DND-41 (cell line): ENCODE results near the gene MET.

ENCODE experiments used
- CTCF ChIP-seq: IDR thresholded peaks from 2 replicates; pipeline ENCODE4 v1.5.1; 2012; ENCODE audit warnings: borderline replicate concordance, low read length, moderate library complexity, mild to moderate bottlenecking; ENCODE audit not compliant: poor library complexity, severe bottlenecking; ENCODE audit errors: extremely low read depth
- EZH2 ChIP-seq: IDR thresholded peaks from 3 replicates; pipeline ENCODE4 v1.6.1; 2012; ENCODE audit warnings: borderline replicate concordance, low read depth, mild to moderate bottlenecking, moderate library complexity, low read length, inconsistent platforms; ENCODE audit not compliant: severe bottlenecking

GRCh38 chr7:116710764-116711452 is 38.9 kb downstream of the MET start:
- no peak for TF ChIP-seq CTCF
- no peak for TF ChIP-seq EZH2
